GM18520 (cell line): ENCODE results near the gene SLC37A1.

Experiments used
- ATAC-seq: cut with Tn5 transposase; IDR thresholded peaks from one replicate; pipeline ENCODE4 v1.9.1; 2021; ENCODE audit not compliant: unreplicated experiment

SLC37A1 gene

DNA sequence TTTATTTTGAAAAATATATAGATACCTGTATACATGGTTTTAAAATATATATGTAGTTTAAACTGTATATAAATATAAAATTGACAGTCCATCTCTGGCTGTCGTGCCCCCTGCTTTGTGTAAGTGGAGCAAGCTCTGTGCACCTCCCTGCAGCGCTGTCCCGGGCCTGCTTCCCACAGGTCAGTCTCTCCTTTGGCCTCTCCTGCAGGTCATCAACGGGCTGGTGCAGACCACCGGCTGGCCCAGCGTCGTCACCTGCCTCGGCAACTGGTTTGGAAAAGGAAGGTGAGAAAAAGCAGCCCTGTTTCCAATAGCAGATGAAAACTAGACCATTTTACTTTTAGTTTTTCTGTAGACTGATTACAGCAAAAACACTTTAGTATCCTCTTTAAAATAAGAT, 28.5 kb downstream of the SLC37A1 start:
- no peak for ATAC-seq

DNA sequence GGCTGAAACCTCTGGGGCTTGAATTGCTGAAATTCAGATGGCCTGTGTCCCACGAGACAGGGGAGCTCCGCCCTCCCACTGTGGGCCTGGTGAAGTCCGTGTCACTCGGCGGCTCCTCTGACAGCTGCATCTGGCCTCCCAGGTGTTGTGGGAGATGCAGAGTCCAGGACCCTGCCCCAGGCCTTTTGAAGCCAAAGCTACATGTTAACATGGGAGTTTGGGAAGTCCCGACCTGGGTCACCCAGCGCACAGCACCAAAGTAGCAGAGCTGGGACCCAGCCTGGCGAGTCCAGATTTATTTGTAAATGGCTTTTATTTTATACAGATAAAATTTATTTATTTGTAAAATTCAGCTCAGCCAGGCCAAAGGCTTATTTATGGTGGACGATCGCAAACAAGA, 28.9 kb downstream of the SLC37A1 start:
- no peak for ATAC-seq

- ATAC-seq = no peak
Observed at GRCh38 chr21:42543106-42543847, 29.6 kb downstream of the SLC37A1 start.

DNA sequence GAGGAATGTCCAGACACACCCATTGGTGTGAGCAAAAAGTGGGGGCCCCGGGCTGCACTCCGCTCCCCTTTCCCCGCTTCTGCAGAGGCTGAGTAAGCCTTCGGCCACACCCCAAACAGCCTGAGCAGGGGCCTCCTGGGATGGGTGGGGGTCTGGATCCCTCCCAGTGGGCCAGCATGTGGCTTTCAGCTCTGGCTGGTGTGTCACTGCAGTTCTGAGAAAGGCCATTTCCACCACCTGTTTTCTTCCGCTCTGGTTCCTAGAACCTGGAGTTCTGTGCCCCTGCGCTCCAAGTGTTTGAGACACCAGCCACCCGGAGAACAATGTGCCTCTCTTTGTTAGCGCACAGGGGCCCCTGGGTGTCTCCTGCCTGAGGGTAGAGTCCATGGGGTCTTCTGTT, 30.9 kb downstream of the SLC37A1 start:
- no peak for ATAC-seq

DNA sequence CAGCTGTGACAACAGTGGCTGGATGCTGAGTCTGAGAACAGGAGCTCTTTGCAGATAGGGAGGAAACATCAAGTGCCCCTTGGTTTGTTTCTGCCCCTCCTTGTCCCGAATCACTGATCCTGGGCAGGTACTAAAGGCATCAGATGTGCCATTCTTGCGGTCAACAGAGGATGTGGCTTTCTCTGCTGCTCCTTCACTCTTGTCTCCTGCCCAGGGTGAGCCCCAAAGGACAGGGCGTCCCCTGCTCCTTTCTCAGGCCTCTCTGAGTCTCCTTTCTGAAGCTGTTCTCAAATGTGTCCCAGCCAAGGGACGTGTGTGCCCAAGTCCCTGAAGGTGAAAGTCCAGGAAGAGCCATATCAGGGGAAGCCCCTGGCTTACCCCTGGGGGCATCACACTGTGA, 31.7 kb downstream of the SLC37A1 start:
- ATAC-seq = no peak

- ATAC-seq = no peak
Observed at GRCh38 chr21:42545745-42546144, 32.1 kb downstream of the SLC37A1 start.

DNA sequence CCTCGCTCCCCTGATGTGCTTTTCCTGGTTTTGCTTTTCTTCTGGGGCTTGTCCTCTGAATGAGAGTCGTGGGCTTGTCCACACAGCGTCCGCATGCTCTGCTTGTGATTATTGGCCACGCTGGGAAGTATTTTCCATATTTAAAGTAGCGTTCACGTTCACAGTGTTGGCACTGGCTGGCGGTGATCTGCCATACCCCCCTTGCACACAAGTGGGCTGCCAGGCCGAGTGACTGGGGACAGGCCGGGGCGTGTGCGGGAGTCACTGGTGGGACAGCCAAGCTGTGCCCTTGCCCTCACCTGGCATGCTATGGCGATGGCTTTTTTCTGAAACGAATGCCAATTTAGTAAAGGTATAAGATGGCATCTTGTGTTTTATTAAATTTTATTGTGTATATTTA, 32.8 kb downstream of the SLC37A1 start:
- no peak for ATAC-seq

- ATAC-seq = no peak
Observed at GRCh38 chr21:42547001-42547905, 33.6 kb downstream of the SLC37A1 start.

- ATAC-seq = no peak
Observed at GRCh38 chr21:42547906-42548365, 34.3 kb downstream of the SLC37A1 start.

- ATAC-seq = no peak
Observed at GRCh38 chr21:42548687-42549406, 35.2 kb downstream of the SLC37A1 start.

DNA sequence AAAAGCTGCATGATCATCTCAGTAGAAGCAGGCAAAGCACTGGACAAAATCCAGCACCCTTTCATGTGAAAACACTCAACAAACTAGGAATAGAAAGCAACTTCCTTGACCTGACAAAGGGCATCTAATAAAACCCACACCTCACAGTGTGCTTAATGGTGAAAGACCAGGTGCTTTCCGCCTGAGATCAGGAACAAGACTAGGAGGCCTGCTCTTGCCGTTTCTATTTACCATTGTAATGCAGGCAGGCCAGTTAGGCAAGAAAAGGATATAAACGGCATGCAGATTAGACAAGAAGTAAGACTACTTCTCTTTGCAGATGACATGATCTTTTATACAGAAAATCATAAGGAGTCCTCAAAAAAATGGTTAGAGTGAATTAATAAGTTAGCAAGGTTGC, 37.2 kb downstream of the SLC37A1 start:
- no peak for ATAC-seq

DNA sequence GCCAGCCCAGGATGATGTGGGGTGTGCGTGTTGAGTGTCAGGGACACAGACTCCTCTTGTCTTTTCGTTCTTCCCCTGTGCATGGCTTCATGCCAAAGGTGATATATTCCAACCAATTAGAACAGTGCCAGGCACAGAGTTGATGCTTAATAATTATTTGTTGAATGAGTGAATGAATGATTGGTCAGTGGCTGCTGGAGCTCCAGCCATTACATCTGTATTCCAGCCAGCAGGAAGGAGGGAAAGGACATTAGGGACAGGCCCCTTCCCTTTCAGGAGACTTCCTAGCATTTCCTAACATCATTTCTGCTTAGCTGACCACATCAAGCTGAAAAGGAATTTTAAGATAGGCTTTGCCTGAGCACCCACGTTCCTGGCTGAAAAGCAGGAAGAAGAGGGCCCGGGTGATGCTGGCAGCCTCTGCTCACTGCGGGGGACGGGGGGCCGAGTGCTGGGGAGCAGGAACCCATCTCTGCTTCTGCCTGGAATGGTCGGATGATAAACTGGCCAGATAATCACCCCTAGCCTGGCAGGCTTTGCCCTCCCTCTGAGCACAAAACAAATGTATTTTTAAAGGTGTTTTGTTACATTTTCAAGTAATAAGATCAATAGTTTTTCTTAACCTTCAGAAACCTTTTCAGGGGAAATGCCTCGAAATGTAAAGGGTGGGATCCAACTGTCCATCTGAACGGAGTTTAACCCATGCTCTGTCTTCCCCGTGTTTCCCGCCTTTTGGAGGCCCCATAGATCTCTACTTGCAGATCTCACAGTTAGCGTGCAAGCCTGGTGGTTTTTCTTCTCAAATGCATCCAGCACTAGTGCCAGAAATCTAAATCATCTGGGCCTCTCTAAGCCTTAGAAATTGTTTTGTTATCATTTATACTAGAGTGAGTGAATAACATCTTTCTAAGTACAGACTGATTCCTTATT, 39.0 kb downstream of the SLC37A1 start:
- no peak for ATAC-seq

DNA sequence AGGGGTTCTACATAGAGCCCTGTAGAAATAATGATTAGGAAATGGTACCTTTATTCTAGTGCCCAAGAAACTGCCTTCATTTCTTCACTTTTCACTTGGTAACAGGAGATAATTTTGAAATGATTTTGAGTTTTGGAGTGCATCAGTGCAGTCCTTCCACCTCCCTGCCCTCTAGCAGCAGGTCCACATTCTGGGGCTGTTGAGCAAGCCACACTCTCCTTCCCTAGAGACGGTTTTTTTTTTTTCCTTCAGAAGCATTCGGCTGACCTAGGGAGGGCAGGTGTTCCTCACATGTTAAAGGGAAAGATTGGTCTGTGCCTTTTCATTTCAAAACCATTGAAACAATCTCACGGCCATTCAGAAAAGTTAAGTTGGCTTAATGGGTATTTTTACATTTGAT, 39.8 kb downstream of the SLC37A1 start:
- no peak for ATAC-seq

DNA sequence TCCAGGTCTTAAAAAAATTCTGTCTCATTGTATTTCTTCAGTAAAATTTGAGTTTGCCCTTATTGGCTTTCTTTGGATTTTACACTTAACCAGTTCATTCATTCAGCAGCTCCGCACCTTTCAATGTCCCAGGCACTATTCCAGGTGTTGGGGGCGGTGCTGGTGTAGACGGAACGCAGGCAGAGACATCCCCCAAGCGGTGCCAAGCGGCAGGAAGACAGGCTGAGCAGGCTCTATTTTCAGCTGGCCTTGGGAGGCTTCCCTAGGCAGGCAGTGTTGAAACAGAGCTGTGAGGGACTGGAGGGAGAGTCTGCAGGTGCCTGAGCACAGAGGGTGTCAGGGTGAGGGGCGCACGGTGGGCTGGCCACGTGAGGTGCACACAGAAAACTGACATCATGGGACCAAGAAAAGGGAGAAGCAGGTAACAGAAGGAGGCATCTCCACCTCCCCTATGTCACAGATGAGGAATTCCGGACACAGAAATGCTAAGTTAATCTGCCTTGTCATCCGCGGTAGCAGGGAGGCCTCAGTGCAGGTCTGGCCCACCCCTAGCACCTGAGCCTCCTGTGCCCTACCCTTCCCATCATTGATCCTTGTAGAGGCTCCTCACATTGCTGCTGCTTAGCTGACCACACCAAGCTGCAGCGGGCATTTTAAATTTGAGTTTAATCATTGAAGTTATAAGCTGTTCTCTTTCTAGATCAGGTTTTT, 40.8 kb downstream of the SLC37A1 start:
- ATAC-seq = no peak

DNA sequence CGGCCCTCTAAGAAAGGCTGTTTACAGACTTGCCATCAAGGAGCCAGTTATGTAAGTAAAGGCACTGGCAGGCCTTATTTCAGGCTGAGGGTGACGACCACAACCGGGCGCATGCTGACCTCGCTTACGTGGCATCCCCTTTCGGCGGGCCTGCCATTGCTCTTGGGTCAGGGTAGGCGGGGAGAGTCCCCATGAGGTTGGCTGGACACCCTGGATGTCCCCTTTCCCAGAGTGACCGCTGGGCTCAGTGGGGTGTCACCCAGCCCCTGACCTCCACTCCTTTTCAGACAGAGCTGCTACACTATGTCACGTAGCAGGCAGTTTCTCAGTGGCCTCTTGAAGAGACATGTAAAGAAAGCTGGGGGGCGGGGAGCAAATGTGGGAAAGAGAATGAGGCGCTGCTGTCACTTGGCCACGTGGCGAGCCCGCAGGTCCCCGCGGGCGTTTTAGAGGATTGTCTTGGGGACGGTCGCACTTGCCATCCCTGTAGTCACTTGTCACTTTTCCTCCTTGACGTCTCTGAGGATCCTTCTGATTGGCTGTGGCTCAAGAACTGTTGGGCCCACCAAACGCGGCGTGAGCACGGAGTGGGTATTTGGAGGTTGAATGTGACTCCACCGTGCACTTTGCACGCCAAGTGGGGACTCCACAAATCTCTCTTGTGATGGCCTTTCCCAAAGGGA, 42.2 kb downstream of the SLC37A1 start:
- no peak for ATAC-seq

- no peak for ATAC-seq
Observed at GRCh38 chr21:42556476-42556875, 42.8 kb downstream of the SLC37A1 start.

DNA sequence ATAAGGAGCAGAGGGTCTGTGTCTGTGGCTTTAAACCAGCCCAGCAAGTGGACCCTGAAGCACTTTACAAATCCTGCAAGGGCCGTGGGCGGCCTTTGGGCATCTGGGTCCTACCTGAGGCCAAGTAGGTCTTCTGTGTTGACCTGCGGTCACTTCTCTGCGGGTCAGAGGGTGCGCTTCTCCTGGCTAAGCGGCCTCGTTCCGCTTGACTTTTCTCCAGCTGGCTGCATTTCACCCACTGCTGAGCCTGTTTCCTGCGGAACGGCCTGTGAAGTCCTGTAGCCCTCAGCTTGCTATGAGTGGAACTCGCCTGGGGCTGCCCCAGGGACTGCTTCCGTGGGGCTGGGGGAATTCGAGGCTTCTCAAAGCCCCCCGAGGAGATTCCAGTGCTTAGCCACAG, 43.3 kb downstream of the SLC37A1 start:
- ATAC-seq = no peak

GRCh38 chr21:42557420-42557819, 43.8 kb downstream of the SLC37A1 start:
- no peak for ATAC-seq

- no peak for ATAC-seq
Observed at GRCh38 chr21:42558368-42558767, 44.7 kb downstream of the SLC37A1 start.
